ENCODE data around the gene SLC30A3. TPM values are rescaled to one million over a fixed set of nuclear protein-coding genes. Genes with fewer than 3 reads are reported as not detected.

Gene SLC30A3
- total and polyA plus RNA-seq, 2 of the 13 experiments (the other 11 are each of a cell fraction or from before 2014, with no cell fraction given) = 0.38 to 0.79 TPM

DNA sequence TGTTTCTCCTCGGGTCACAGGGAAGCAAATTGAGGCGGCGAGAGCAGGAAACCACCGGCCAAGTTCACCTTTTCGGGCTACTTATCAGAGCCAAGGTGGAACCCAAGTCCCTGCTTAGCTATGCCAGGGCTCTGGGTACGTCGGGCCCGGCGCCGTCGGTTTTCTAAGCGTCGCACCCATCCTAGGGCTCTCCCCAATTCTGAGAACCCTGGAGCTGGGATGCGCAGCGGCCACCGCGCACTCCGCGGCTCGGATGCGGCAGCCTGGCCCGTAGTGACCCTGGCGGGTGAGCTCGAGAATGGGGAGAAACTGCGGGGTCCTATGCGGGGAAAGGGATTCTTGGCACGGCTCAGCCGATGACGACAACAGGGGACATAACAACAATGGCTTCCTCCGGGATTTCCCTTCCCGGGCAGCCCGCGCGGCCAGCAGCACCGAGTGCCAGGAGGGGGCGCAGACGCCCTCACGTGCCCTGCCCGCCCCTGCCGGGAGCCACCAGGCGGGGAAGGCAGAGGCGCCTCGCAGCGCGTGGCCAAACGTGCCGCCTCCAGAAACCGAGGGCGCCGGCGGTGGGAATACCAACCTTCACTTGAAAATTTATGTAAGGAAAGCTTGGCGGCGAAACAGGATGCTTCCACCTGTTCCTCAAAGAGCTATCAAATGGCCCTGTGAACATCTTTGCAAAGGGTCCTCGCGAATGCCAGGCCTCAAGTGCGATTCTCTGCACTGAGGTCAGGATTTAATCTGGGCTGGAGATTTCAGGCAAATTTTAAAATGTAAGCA is 2.1 kb upstream of the SLC30A3 start (continued):
- TF ChIP-seq, protein P1, sequence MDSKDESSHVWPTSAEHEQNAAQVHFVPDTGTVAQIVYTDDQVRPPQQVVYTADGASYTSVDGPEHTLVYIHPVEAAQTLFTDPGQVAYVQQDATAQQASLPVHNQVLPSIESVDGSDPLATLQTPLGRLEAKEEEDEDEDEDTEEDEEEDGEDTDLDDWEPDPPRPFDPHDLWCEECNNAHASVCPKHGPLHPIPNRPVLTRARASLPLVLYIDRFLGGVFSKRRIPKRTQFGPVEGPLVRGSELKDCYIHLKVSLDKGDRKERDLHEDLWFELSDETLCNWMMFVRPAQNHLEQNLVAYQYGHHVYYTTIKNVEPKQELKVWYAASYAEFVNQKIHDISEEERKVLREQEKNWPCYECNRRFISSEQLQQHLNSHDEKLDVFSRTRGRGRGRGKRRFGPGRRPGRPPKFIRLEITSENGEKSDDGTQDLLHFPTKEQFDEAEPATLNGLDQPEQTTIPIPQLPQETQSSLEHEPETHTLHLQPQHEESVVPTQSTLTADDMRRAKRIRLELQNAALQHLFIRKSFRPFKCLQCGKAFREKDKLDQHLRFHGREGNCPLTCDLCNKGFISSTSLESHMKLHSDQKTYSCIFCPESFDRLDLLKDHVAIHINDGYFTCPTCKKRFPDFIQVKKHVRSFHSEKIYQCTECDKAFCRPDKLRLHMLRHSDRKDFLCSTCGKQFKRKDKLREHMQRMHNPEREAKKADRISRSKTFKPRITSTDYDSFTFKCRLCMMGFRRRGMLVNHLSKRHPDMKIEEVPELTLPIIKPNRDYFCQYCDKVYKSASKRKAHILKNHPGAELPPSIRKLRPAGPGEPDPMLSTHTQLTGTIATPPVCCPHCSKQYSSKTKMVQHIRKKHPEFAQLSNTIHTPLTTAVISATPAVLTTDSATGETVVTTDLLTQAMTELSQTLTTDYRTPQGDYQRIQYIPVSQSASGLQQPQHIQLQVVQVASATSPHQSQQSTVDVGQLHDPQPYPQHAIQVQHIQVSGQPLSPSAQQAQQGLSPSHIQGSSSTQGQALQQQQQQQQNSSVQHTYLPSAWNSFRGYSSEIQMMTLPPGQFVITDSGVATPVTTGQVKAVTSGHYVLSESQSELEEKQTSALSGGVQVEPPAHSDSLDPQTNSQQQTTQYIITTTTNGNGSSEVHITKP (CRISPR knock-in tag; IDR thresholded peaks at IDR 0.05; ENCODE audit: low read depth) = 0 out of 2 replicates have a peak, but pooled peaks have one; percentile 31
- TF ChIP-seq, protein P2, sequence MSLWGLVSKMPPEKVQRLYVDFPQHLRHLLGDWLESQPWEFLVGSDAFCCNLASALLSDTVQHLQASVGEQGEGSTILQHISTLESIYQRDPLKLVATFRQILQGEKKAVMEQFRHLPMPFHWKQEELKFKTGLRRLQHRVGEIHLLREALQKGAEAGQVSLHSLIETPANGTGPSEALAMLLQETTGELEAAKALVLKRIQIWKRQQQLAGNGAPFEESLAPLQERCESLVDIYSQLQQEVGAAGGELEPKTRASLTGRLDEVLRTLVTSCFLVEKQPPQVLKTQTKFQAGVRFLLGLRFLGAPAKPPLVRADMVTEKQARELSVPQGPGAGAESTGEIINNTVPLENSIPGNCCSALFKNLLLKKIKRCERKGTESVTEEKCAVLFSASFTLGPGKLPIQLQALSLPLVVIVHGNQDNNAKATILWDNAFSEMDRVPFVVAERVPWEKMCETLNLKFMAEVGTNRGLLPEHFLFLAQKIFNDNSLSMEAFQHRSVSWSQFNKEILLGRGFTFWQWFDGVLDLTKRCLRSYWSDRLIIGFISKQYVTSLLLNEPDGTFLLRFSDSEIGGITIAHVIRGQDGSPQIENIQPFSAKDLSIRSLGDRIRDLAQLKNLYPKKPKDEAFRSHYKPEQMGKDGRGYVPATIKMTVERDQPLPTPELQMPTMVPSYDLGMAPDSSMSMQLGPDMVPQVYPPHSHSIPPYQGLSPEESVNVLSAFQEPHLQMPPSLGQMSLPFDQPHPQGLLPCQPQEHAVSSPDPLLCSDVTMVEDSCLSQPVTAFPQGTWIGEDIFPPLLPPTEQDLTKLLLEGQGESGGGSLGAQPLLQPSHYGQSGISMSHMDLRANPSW (CRISPR knock-in tag; IDR thresholded peaks at IDR 0.05; ENCODE audit: borderline replicate concordance) = no peak
- TF ChIP-seq JUND (CRISPR knock-in tag; IDR thresholded peaks at IDR 0.05) (no peak), ZNF34 (CRISPR knock-in tag; IDR thresholded peaks at IDR 0.05; ENCODE audit: borderline replicate concordance) (no peak), ATAD3A (CRISPR knock-in tag; IDR thresholded peaks at IDR 0.05) (no peak), ZNF629 (CRISPR knock-in tag; conservative IDR thresholded peaks at IDR 0.05) (0 out of 2 replicates have a peak, but pooled peaks have one; percentile 12), ZNF232 (CRISPR knock-in tag; IDR thresholded peaks at IDR 0.05; ENCODE audit: borderline replicate concordance) (peak; percentile 55; the same call in 1 of the 2 replicates), ZSCAN20 (CRISPR knock-in tag; IDR thresholded peaks at IDR 0.05; ENCODE audit: borderline replicate concordance) (peak; percentile 37; the same call in 1 of the 2 replicates), ZNF10 (CRISPR knock-in tag; IDR thresholded peaks at IDR 0.05; ENCODE audit: borderline replicate concordance, low read depth) (no peak), ZNF367 (CRISPR knock-in tag; IDR thresholded peaks at IDR 0.05; ENCODE audit: borderline replicate concordance) (no peak)
- TF ChIP-seq, protein P3, sequence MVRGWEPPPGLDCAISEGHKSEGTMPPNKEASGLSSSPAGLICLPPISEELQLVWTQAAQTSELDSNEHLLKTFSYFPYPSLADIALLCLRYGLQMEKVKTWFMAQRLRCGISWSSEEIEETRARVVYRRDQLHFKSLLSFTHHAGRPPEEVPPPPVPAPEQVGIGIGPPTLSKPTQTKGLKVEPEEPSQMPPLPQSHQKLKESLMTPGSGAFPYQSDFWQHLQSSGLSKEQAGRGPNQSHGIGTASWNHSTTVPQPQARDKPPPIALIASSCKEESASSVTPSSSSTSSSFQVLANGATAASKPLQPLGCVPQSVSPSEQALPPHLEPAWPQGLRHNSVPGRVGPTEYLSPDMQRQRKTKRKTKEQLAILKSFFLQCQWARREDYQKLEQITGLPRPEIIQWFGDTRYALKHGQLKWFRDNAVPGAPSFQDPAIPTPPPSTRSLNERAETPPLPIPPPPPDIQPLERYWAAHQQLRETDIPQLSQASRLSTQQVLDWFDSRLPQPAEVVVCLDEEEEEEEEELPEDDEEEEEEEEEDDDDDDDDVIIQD (CRISPR knock-in tag; IDR thresholded peaks at IDR 0.05; ENCODE audit: low read depth) = no peak
- TF ChIP-seq, protein P4, sequence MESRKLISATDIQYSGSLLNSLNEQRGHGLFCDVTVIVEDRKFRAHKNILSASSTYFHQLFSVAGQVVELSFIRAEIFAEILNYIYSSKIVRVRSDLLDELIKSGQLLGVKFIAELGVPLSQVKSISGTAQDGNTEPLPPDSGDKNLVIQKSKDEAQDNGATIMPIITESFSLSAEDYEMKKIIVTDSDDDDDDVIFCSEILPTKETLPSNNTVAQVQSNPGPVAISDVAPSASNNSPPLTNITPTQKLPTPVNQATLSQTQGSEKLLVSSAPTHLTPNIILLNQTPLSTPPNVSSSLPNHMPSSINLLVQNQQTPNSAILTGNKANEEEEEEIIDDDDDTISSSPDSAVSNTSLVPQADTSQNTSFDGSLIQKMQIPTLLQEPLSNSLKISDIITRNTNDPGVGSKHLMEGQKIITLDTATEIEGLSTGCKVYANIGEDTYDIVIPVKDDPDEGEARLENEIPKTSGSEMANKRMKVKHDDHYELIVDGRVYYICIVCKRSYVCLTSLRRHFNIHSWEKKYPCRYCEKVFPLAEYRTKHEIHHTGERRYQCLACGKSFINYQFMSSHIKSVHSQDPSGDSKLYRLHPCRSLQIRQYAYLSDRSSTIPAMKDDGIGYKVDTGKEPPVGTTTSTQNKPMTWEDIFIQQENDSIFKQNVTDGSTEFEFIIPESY (CRISPR knock-in tag; IDR thresholded peaks at IDR 0.05) = peak; percentile 60; the same call in 1 of the 2 replicates
- TF ChIP-seq, protein P5, sequence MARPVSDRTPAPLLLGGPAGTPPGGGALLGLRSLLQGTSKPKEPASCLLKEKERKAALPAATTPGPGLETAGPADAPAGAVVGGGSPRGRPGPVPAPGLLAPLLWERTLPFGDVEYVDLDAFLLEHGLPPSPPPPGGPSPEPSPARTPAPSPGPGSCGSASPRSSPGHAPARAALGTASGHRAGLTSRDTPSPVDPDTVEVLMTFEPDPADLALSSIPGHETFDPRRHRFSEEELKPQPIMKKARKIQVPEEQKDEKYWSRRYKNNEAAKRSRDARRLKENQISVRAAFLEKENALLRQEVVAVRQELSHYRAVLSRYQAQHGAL (CRISPR knock-in tag; IDR thresholded peaks at IDR 0.05; ENCODE audit: not compliant biosample characterization) = peak; percentile 68
